IMR-90 (cell line): ENCODE data around the gene PDXK. TPM values are rescaled to one million over a fixed set of nuclear protein-coding genes. Genes with fewer than 3 reads are reported as not detected.

ENCODE experiments used
- ATAC-seq: fragments of 200-7000 bp; cut with Tn5 transposase; 2 replicates; pipeline ENCODE4 v1.9.1; 2020; ENCODE audit warnings: low read depth, mild to moderate bottlenecking, moderate library complexity
- BruUV-seq: library from RNA; stranded (reverse); fragments of 400-500 nt; replicated peaks from 2 replicates; lab custom pipeline; 2021; lab: Mats Ljungman, UMichigan
- CTCF ChIA-PET: fragments of 300-600 bp; formaldehyde crosslinking; extraction: SDS; loops from one replicate; lab custom pipeline; 2021; ENCODE audit warnings: antibody characterized with exemption; lab: Yijun Ruan, JAX
- POLR2A ChIA-PET: fragments of 300-600 bp; sonication (Branson Sonifier 250); formaldehyde crosslinking; loops from one replicate; lab custom pipeline; 2022; ENCODE audit warnings: antibody characterized with exemption; ENCODE audit not compliant: unreplicated experiment; lab: Charles Lee
- DNase-seq: peaks from one replicate; pipeline ENCODE4 v3.0.0; 2013
- H2AFZ ChIP-seq: replicated peaks from 2 replicates; pipeline ENCODE3; 2013; ENCODE audit warnings: low read length, mild to moderate bottlenecking; ENCODE audit not compliant: poor library complexity
- H2AK5ac ChIP-seq: 2 replicates; pipeline ENCODE4 v1.6.1; 2013; ENCODE audit warnings: low read depth, low read length, inconsistent platforms
- H2AK9ac ChIP-seq: replicated peaks from 2 replicates; pipeline ENCODE3; 2013; ENCODE audit warnings: mild to moderate bottlenecking, low read depth, low read length, moderate library complexity; ENCODE audit not compliant: poor library complexity
- H2BK120ac ChIP-seq: 2 replicates; pipeline ENCODE4 v1.6.1; 2013; ENCODE audit warnings: low read depth, low read length, inconsistent platforms
- H2BK15ac ChIP-seq: 3 replicates; pipeline ENCODE4 v1.6.1; 2013; ENCODE audit warnings: low read depth, low read length, inconsistent platforms
- H2BK20ac ChIP-seq: 2 replicates; pipeline ENCODE4 v1.6.1; 2013; ENCODE audit warnings: low read depth, mild to moderate bottlenecking, inconsistent platforms, low read length, moderate library complexity
- H2BK5ac ChIP-seq: 2 replicates; pipeline ENCODE4 v1.6.1; 2013; ENCODE audit warnings: mild to moderate bottlenecking, low read depth, low read length, inconsistent platforms; ENCODE audit not compliant: poor library complexity, severe bottlenecking
- H3K14ac ChIP-seq: replicated peaks from 2 replicates; pipeline ENCODE4 v1.6.1; 2013; ENCODE audit warnings: low read depth, low read length, inconsistent platforms
- H3K18ac ChIP-seq: 2 replicates; pipeline ENCODE4 v1.6.1; 2013; ENCODE audit warnings: low read depth, low read length, control low read depth
- H3K23ac ChIP-seq: 2 replicates; pipeline ENCODE4 v1.6.1; 2013; ENCODE audit warnings: low read depth, low read length, inconsistent platforms
- H3K27ac ChIP-seq: 2 replicates; pipeline ENCODE4 v1.5.1; 2013; ENCODE audit warnings: mild to moderate bottlenecking, control low read depth, low read length; ENCODE audit not compliant: insufficient read depth
- H3K27me3 ChIP-seq: 2 replicates; pipeline ENCODE4 v1.6.1; 2013; ENCODE audit warnings: low read length; ENCODE audit not compliant: control insufficient read depth, insufficient read depth
- H3K36me3 ChIP-seq: 2 replicates; pipeline ENCODE4 v1.6.1; 2013; ENCODE audit warnings: low read length, mixed read lengths; ENCODE audit not compliant: control insufficient read depth, insufficient read depth
- H3K4ac ChIP-seq: 2 replicates; pipeline ENCODE4 v1.6.1; 2013; ENCODE audit warnings: low read depth, low read length, inconsistent platforms
- H3K4me1 ChIP-seq: 2 replicates; pipeline ENCODE4 v1.6.1; 2013; ENCODE audit warnings: low read length, mixed read lengths; ENCODE audit not compliant: control insufficient read depth, insufficient read depth
- H3K4me2 ChIP-seq: 2 replicates; pipeline ENCODE4 v1.6.1; 2013; ENCODE audit warnings: low read depth, mild to moderate bottlenecking, control low read depth, low read length, moderate library complexity
- H3K4me3 ChIP-seq: 2 replicates; pipeline ENCODE4 v1.5.1; 2013; ENCODE audit warnings: low read depth, mild to moderate bottlenecking, control low read depth, low read length, moderate library complexity; ENCODE audit not compliant: insufficient read depth
- H3K56ac ChIP-seq: 2 replicates; pipeline ENCODE4 v1.6.1; 2013; ENCODE audit warnings: low read length, inconsistent platforms; ENCODE audit not compliant: insufficient read depth; ENCODE audit errors: extremely low read depth
- H3K79me1 ChIP-seq, 2 experiments: 2 replicates each; pipeline ENCODE4 v1.6.1; 2013; ENCODE audit warnings: low read length in 2 of 2, inconsistent platforms in 1 of 2, low read depth in 1 of 2
- H3K9ac ChIP-seq: 2 replicates; pipeline ENCODE4 v1.6.1; 2013; ENCODE audit warnings: low read depth, low read length, control low read depth
- H3K9me1 ChIP-seq: 2 replicates; pipeline ENCODE4 v1.6.1; 2013; ENCODE audit warnings: low read length, inconsistent platforms; ENCODE audit not compliant: insufficient read depth
- H3K9me3 ChIP-seq: 2 replicates; pipeline ENCODE4 v1.6.1; 2013; ENCODE audit warnings: low read length; ENCODE audit not compliant: control insufficient read depth, insufficient read depth
- H4K20me1 ChIP-seq: 2 replicates; pipeline ENCODE4 v1.6.1; 2013; ENCODE audit warnings: low read length, inconsistent platforms; ENCODE audit not compliant: insufficient read depth
- H4K5ac ChIP-seq: 2 replicates; pipeline ENCODE4 v1.6.1; 2013; ENCODE audit warnings: mild to moderate bottlenecking, low read depth, low read length, control low read depth
- H4K8ac ChIP-seq, 2 experiments: 2 replicates each; pipeline ENCODE4 v1.6.1; 2013; ENCODE audit warnings: low read depth in 2 of 2, low read length in 2 of 2, control low read depth in 1 of 2, inconsistent platforms in 1 of 2
- H4K91ac ChIP-seq: 2 replicates; pipeline ENCODE4 v1.6.1; 2013; ENCODE audit warnings: low read depth, low read length, inconsistent platforms; ENCODE audit not compliant: insufficient read depth
- BHLHE40 ChIP-seq: fragments of 150-350 bp; IDR thresholded peaks from 2 replicates; pipeline ENCODE4 v1.6.1; 2016; ENCODE audit warnings: mild to moderate bottlenecking, low read depth, low read length
- CHD1 ChIP-seq: IDR thresholded peaks from 2 replicates; pipeline ENCODE4 v1.6.1; 2012; ENCODE audit warnings: low read depth, low read length, improper control_type of control experiment
- CTCF ChIP-seq: conservative IDR thresholded peaks from 2 replicates; pipeline ENCODE4 v1.5.1; 2012; ENCODE audit warnings: mild to moderate bottlenecking, low read depth, low read length, improper control_type of control experiment
- ELK1 ChIP-seq: fragments of 150-350 bp; IDR thresholded peaks from 2 replicates; pipeline ENCODE4 v1.6.1; 2016; ENCODE audit warnings: low read depth, mild to moderate bottlenecking, low read length, moderate library complexity, borderline replicate concordance
- FOS ChIP-seq: fragments of 150-350 bp; IDR thresholded peaks from 2 replicates; pipeline ENCODE4 v1.6.1; 2016; ENCODE audit warnings: low read depth, low read length
- NFE2L2 ChIP-seq: fragments of 150-350 bp; IDR thresholded peaks from 2 replicates; pipeline ENCODE4 v1.6.1; 2016; ENCODE audit warnings: low read depth, mild to moderate bottlenecking, low read length
- RAD21 ChIP-seq: IDR thresholded peaks from 2 replicates; pipeline ENCODE4 v1.6.1; 2012; ENCODE audit warnings: low read length, improper control_type of control experiment
- RCOR1 ChIP-seq: IDR thresholded peaks from 2 replicates; pipeline ENCODE4 v1.6.1; 2012; ENCODE audit warnings: mild to moderate bottlenecking, low read length, improper control_type of control experiment; ENCODE audit not compliant: insufficient replicate concordance
- RFX5 ChIP-seq: IDR thresholded peaks from 2 replicates; pipeline ENCODE4 v1.8.0; 2012; ENCODE audit warnings: low read depth, mild to moderate bottlenecking, low read length, moderate library complexity
- SMC3 ChIP-seq: fragments of 150-350 bp; IDR thresholded peaks from 2 replicates; pipeline ENCODE4 v1.6.1; 2016; ENCODE audit warnings: low read depth, mild to moderate bottlenecking, antibody characterized with exemption, low read length, moderate library complexity
- USF2 ChIP-seq: fragments of 150-350 bp; IDR thresholded peaks from 2 replicates; pipeline ENCODE4 v1.6.1; 2017; ENCODE audit warnings: mild to moderate bottlenecking, antibody characterized with exemption, low read length, low read depth
- WGBS, 2 experiments: methylation state at CpG; one replicate each; pipeline versions ENCODE4 v1.1.5 to v1.1.7; 2013; ENCODE audit warnings: missing lambda C conversion rate in 2 of 2; ENCODE audit not compliant: insufficient read length in 1 of 2; ENCODE audit errors: extremely low coverage in 2 of 2; 5-methylcytosine and 5-hydroxymethylcytosine counted together
- dilution Hi-C: fragments of 300-500 bp; cut with HindIII; formaldehyde crosslinking; loops from one replicate; pipeline ENCODE4 v1.14.3; 2018; ENCODE audit warnings: low sequenced_read_pairs; ENCODE audit not compliant: unreplicated experiment
- in situ Hi-C: fragments of 300-500 bp; cut with MboI; formaldehyde crosslinking; loops from 3 replicates; pipeline ENCODE4 v1.14.3; 2019; ENCODE audit warnings: low sequenced_read_pairs, inconsistent platforms, mixed read lengths
- intact Hi-C: fragments of 100-400 bp; cut with micrococcal nuclease; formaldehyde crosslinking; loops from 2 replicates; pipeline ENCODE4 v1.10.0; 2022
- polyA plus RNA-seq, 3 experiments: library from polyadenylated mRNA; depleted of rRNA; stranded (reverse); fragments of >200 nt; gene quantifications; 2 replicates each; pipeline ENCODE4 v1.2.3, GENCODE V29; 2012; ENCODE audit warnings: low replicate concordance in 1 of 3
- total RNA-seq: library from RNA; depleted of rRNA; stranded (reverse); fragments of >200 nt; gene quantifications from 2 replicates; pipeline ENCODE4 v1.2.3, GENCODE V29; 2012

The PDXK gene
- total and polyA plus RNA-seq, 2 of the 4 experiments (the other 2 are of a cell fraction): 155 to 312 TPM

GRCh38 chr21:43707462-43707861, 11.5 kb upstream of the PDXK start:
- Histone ChIP-seq H2AFZ (no peak overlapping the region), H3K27ac (no peak overlapping the region), H3K4me1 (peaks cover 8% of the 10 kb centered on the region; the same call in 1 of the 2 replicates), H3K56ac (no peak overlapping the region), H2BK20ac (no peak overlapping the region), H2BK120ac (no peak overlapping the region), H4K8ac (no peak overlapping the region), H3K79me1 (no peaks in the 10 kb centered on the region), H3K18ac (no peak overlapping the region), H3K9ac (no peak overlapping the region), H3K36me3 (no peaks in the 10 kb centered on the region), H3K9me1 (no peaks in the 10 kb centered on the region), H2AK5ac (no peak overlapping the region), H3K23ac (no peak overlapping the region), H4K5ac (no peak overlapping the region), H3K9me3 (peaks cover 2% of the 10 kb centered on the region; the same call in 1 of the 2 replicates), H3K4me3 (no peak overlapping the region), H3K4ac (no peak overlapping the region), H2BK15ac (no peak overlapping the region), H2AK9ac (peak overlapping the region; percentile 76), H4K20me1 (no peaks in the 10 kb centered on the region), H3K14ac (no peak overlapping the region), H3K4me2 (no peak overlapping the region), H3K27me3 (no peaks in the 10 kb centered on the region; the same call in 1 of the 2 replicates), H4K91ac (no peak overlapping the region), H2BK5ac (no peak overlapping the region)
- dilution Hi-C loops: no loop called here
- DNase-seq: no peak
- ChIA-PET CTCF (no interaction called here), POLR2A (no interaction called here)
- no peak for ATAC-seq
- intact Hi-C loops: no loop called here
- BruUV-seq: no TSS peak
- in situ Hi-C loops: no loop called here
- WGBS, 2 experiments: 100% methylated on average over 1 of the region's 9 CpGs; no CpG with 5 or more reads in 1 of the 2 experiments
- TF ChIP-seq RAD21 (no peak), CHD1 (no peak), USF2 (no peak), FOS (no peak), CTCF (no peak), BHLHE40 (no peak), NFE2L2 (no peak), RCOR1 (no peak), RFX5 (no peak), SMC3 (no peak), ELK1 (no peak)
